Retinal pigment epithelial cell (primary cell): Measurements from ENCODE around the gene CLASP1.
"Not testable (repeated sequence)": the region's sequence is repeated elsewhere in the genome, so short reads cannot be mapped to it uniquely, and the experiment has no call there.

ENCODE experiments used
- DNase-seq: peaks from one replicate; pipeline ENCODE4 v3.0.0-alpha.2; 2010; ENCODE audit warnings: low read depth
- H3K4me3 ChIP-seq: 2 replicates; pipeline ENCODE4 v1.5.1; 2011; ENCODE audit warnings: mild to moderate bottlenecking, low read length, control low read depth, moderate library complexity
- TF ChIP-seq, protein P1 (sequence below): conservative IDR thresholded peaks from 2 replicates; pipeline ENCODE4 v1.5.1; 2011; ENCODE audit warnings: low read depth, low read length, control low read depth, inconsistent platforms

Gene CLASP1

DNA sequence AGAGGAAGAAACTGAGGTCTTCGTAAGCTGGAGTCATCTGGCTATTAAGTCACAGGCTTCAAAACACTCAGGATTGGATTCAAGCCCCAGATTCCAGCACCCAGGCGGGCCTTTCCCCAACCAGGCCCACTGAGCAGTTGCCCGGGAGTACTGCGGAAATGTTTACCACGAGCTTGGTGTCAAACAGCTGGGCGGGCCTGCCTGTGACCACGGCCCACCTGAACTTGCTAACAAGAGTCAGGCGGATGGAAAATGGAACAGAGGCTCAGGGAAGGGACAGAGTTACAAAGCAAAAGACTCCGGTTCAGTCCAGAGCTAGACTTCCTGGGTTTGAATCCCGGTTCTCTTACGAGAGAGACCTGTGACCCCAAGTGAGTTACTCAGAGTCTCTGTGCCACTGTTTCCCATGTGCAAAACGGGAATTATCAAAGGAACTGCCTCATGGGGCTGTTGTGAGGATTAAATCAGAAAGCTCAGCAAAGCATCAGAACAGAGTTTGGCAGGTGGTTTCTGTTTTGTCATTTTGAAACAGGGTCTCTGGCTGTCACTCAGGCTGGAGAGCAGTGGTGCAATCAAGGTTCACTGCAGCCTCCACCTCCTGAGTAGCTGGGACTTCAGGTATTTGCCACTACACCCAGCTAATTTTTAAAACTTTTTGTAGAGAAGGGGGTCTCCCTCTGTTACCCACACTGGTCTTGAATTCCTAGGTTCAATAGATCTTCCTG, 315.3 kb downstream of the CLASP1 start:
- no peak for DNase-seq
- H3K4me3 ChIP-seq, result no peak overlapping the region
- TF ChIP-seq, protein P1, sequence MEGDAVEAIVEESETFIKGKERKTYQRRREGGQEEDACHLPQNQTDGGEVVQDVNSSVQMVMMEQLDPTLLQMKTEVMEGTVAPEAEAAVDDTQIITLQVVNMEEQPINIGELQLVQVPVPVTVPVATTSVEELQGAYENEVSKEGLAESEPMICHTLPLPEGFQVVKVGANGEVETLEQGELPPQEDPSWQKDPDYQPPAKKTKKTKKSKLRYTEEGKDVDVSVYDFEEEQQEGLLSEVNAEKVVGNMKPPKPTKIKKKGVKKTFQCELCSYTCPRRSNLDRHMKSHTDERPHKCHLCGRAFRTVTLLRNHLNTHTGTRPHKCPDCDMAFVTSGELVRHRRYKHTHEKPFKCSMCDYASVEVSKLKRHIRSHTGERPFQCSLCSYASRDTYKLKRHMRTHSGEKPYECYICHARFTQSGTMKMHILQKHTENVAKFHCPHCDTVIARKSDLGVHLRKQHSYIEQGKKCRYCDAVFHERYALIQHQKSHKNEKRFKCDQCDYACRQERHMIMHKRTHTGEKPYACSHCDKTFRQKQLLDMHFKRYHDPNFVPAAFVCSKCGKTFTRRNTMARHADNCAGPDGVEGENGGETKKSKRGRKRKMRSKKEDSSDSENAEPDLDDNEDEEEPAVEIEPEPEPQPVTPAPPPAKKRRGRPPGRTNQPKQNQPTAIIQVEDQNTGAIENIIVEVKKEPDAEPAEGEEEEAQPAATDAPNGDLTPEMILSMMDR, result no peak

DNA sequence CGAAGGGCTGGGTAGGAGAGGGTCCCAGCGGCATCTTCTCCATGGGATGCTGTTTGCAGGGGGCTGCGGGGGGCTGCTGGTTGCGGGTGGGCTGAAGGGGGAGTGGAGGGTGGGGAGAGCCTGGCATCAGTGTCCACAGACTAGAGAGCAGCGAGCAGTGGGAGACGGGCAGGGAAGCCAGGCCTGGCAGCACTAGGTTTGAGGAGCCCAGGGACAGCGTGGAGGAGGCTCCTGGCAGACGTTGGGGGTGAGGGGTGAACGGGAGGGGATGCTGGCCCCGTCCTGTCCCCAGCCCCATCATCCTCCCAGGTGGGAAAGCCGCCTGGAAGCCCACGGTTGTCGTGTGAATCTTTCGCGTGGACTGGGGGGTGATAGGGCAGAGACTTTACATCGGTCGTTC, 316.0 kb downstream of the CLASP1 start:
- no peak for DNase-seq
- TF ChIP-seq, protein P1, result no peak
- H3K4me3 ChIP-seq, result no peak overlapping the region

DNA sequence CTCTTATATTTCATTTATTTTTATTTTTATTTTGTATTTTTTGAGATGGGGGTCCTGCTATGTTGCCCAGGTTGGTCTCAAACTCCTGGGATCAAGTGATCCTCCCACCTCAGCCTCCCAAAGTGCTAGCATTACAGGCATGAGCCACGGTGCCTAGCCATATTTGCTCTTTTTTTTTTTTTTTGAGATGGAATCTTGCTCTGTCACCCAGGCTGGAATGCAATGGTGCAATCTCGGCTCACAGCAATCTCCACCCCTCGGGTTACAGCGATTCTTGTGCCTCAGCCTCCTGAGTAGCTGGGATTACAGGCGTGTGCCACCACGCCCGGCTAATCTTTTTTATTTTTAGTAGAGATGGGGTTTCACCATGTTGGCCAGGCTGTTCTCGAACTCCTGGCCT, 317.9 kb downstream of the CLASP1 start:
- H3K4me3 ChIP-seq, DNase-seq: not testable (repeated sequence)

DNA sequence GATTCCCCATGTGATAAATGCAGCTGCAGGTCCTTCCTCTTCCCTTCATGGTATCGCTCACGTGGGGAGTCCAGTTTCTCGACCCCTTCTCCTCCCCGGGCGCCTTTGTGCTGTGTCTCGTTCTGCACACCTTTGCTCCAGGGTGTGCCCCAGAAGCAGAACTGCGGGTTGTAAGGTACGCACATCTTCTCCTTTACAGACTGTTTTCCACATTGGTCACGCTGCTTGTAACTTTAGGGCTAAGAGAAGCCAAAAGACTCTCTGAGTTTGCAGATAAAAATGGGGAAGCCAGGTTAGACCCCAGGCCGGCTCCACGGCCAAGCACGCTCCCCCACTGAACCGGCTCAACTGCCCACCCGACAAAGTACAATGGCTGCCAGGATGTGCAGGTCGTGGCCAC, 318.3 kb downstream of the CLASP1 start:
- DNase-seq, result no peak
- TF ChIP-seq, protein P1, result no peak
- no peak overlapping the region for H3K4me3 ChIP-seq

DNA sequence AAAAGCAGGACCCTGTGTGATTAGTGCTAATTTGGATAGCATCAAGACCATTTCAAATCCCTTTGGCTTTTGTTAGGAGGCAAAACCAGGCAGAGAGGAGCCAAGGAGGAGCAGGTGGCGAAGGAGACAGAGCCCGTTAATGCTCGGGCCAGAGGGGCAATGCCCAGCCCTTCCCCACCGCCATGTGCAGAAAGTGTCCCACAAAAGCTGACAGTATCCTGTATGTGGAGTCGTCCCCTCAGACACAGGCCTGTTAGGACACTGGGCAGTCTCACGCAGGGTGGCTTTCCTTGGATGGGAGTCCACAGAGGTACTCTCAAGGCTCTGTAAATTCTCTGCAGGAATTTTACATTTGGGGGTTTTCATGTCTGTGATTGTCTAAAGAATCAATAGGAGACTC, 319.5 kb downstream of the CLASP1 start:
- no peak for DNase-seq
- H3K4me3 ChIP-seq, result no peak overlapping the region
- TF ChIP-seq, protein P1, result no peak

DNA sequence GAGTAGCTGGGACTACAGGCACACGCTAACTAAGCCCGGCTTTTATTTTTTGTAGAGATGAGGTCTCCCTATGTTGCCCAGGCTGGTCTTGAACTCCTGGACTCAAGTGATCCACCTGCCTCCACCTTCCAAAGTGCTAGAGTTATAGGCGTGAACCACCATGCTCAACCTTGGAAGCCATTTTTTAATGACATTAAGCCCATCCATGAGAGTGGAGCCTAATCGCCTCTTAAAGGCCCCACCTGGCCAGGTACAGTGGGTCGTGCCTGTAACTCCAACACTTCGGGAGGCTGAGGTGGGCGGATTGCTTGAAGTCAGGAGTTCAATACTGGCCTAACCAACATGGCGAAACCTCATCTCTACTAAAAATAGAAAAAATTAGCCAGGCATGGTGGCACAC, 322.6 kb downstream of the CLASP1 start:
- DNase-seq, result no peak
- TF ChIP-seq, protein P1, result no peak
- H3K4me3 ChIP-seq, result no peak overlapping the region

DNA sequence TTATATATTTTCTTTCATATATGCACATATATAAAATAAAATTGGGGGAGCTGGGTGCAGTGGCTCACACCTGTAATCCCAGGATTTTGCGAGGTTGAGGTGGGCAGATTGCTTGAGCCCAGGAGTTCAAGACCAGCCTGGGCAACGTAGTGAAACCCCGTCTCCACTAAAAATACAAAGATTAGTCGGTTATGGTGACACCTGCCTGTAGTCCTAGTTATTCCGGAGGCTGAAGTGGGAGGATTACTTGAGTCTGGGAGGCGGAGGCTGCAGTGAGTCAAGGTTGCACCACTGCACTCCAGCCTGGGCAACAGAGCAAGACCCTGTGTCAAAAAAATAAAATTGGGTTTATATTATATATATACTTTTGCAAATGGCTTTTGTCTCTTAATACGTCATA, 324.7 kb downstream of the CLASP1 start:
- no peak overlapping the region for H3K4me3 ChIP-seq
- TF ChIP-seq, protein P1, result no peak
- no peak for DNase-seq
